22Rv1 (cell line): ENCODE results near the gene HOATZ.

ENCODE experiments used
- H3K27ac ChIP-seq: fragments of 450-650 bp; 2 replicates; pipeline ENCODE4 v1.5.1; 2017
- CTCF ChIP-seq: fragments of 450-650 bp; IDR thresholded peaks from 2 replicates; pipeline ENCODE4 v1.5.1; 2017; ENCODE audit warnings: mild to moderate bottlenecking
- ZFX ChIP-seq: fragments of 450-650 bp; IDR thresholded peaks from 2 replicates; pipeline ENCODE4 v1.6.1; 2017; ENCODE audit warnings: antibody characterized with exemption, borderline replicate concordance

The HOATZ gene

DNA sequence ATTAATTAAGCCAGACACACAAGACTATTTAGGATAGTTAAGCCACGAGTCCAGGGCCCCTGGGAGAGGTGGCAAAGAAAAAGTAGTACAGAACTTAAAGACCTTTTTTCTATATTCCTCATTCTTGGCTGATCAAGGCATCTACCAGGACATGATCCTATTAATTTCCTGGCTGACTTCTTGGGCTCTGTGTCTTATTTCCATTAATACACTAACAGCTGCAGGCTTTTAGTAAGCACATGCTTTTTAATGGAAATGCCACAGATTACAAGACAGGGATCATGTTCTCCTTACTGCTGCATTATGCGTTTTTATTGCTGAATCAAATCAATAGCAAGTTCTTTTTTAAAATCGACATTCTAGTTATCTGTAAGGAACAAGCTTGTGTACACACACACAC lies 37.6 kb upstream of the HOATZ start:
- H3K27ac ChIP-seq, result no peak overlapping the region
- TF ChIP-seq ZFX (no peak), CTCF (no peak)

DNA sequence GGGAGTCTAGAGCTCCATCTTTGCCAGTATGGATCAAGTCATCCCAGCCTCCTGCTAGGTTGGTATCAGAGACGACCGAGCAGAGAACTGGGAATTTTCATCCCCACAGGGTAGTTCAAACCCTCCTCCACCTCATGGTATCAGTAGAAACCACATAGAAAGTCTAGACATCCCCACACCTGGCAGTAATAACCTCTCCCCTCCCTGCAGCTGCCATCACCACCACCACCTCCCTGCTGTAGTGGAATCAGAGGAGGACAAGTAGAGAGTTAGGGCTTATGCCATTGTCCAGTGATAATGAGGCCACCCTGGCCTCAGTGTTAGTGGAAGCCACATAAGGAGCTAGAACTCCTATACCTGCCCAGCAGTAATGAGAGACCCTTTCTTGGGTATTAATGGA lies 36.7 kb upstream of the HOATZ start:
- H3K27ac ChIP-seq, result no peak overlapping the region

GRCh38 chr11:111479666-111480065 lies 34.9 kb upstream of the HOATZ start:
- no peak for TF ChIP-seq CTCF
- no peak overlapping the region for H3K27ac ChIP-seq

More for the DNA sequence above, 36.7 kb upstream of the HOATZ start:
- TF ChIP-seq ZFX, result no peak
- no peak for TF ChIP-seq CTCF

DNA sequence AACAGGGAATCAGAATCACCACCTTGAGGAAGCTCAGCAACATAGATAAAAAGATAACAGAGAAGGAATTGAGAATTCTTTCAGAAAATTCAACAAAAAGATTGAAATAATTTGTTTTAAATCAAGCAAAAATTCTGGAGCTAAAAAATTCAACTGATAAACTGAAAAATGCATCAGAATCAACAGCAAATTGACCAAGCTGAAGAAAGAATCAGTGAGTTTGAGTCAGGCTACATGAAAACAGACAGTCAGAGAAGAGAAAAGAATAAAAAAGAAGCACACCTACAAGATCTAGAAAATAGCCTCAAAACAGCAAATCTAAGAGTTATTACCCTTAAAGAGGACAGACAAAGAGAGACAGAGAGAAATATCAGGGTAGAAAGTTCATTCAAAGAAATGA lies 31.1 kb upstream of the HOATZ start:
- no peak for TF ChIP-seq ZFX
- no peak for TF ChIP-seq CTCF
- H3K27ac ChIP-seq, result no peak overlapping the region

GRCh38 chr11:111490496-111490895 lies 24.1 kb upstream of the HOATZ start:
- TF ChIP-seq CTCF, result no peak
- TF ChIP-seq ZFX, result no peak
- no peak overlapping the region for H3K27ac ChIP-seq

GRCh38 chr11:111494040-111494439 lies 20.5 kb upstream of the HOATZ start:
- TF ChIP-seq CTCF (no peak), ZFX (no peak)

DNA sequence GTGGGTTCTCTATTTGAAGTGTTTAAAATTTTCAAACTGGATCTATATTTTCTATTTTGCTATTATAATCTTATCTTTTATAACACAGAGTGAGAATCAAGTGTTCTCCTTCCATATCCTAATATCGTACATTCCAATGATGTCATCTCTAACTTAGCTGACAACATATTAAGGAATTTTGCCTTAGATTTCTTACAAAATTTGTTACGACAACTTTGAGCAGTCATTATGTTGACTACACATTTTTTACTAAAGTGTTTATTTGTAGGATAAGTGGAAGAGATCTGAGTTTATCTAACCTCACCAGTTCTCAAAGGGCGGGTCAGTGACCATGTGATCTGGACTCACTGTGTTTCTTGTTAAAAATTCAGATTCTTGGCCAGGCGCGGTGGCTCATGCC lies 15.1 kb upstream of the HOATZ start:
- no peak overlapping the region for H3K27ac ChIP-seq
- no peak for TF ChIP-seq CTCF

More at GRCh38 chr11:111494040-111494439, 20.5 kb upstream of the HOATZ start:
- H3K27ac ChIP-seq, result no peak overlapping the region
